Activated CD4-positive, alpha-beta memory T cell treated with anti-CD3 and anti-CD28 coated beads for 36 hours (primary cell): Measurements from ENCODE around the gene ADAM33. TPM values are rescaled to one million over a fixed set of nuclear protein-coding genes. Genes with fewer than 3 reads are reported as not detected.

ENCODE experiments used
- CTCF ChIA-PET: fragments of 350-600 bp; sonication (Branson Sonifier 250); formaldehyde crosslinking; loops from one replicate; lab custom pipeline; 2021; ENCODE audit warnings: antibody characterized with exemption, inconsistent platforms; lab: Charles Lee
- POLR2A ChIA-PET: fragments of 350-600 bp; sonication (Branson Sonifier 250); formaldehyde crosslinking; loops from one replicate; lab custom pipeline; 2021; ENCODE audit warnings: antibody characterized with exemption; lab: Charles Lee
- DNase-seq: peaks from one replicate; pipeline ENCODE4 v3.0.0-alpha.2; 2020
- H3K27ac Mint-ChIP-seq: one replicate; pipeline ENCODE4 v1.8.0; 2021; ENCODE audit warnings: mixed read lengths
- H3K27me3 Mint-ChIP-seq: one replicate; pipeline ENCODE4 v1.8.0; 2021; ENCODE audit warnings: mixed read lengths
- H3K36me3 Mint-ChIP-seq: one replicate; pipeline ENCODE4 v1.8.0; 2021; ENCODE audit warnings: mixed read lengths
- H3K4me1 Mint-ChIP-seq: one replicate; pipeline ENCODE4 v1.8.0; 2021; ENCODE audit warnings: low read depth, mixed read lengths
- H3K4me3 Mint-ChIP-seq: one replicate; pipeline ENCODE4 v1.8.0; 2021; ENCODE audit warnings: mild to moderate bottlenecking, mixed read lengths
- H3K9me3 Mint-ChIP-seq: one replicate; pipeline ENCODE4 v1.8.0; 2021; ENCODE audit warnings: mixed read lengths
- intact Hi-C: fragments of 100-400 bp; cut with micrococcal nuclease; formaldehyde crosslinking; loops from one replicate; pipeline ENCODE4 v1.15.1; 2023
- total RNA-seq, 2 experiments: library from RNA; stranded (reverse); gene quantifications; one replicate each; pipeline ENCODE4 v1.2.3, GENCODE V29; 2021

The ADAM33 gene
- not detected for total RNA-seq

GRCh38 chr20:3681931-3682781 is at the start of gene ADAM33:
Gene ADAM33 (minus strand): TSS chr20:3682010. CDS start chr20:3682004, 6 bp downstream.
- POLR2A ChIA-PET = no interaction called here
- CTCF ChIA-PET = no interaction called here
- H3K36me3 Mint-ChIP-seq = no peaks in the 10 kb centered on the region
- intact Hi-C loops = no loop called here
- H3K27ac Mint-ChIP-seq = no peak within 1 kb of the TSS
- no peaks in the 10 kb centered on the region for H3K9me3 Mint-ChIP-seq
- no peak within 1 kb of the TSS for H3K4me3 Mint-ChIP-seq
- peaks cover 37% of the 10 kb centered on the region for H3K27me3 Mint-ChIP-seq
- no peak for DNase-seq
- H3K4me1 Mint-ChIP-seq = no peaks in the 10 kb centered on the region

- Mint-ChIP-seq H3K27me3 (peaks cover 47% of the 10 kb centered on the region), H3K27ac (no peak overlapping the region), H3K4me3 (no peak overlapping the region), H3K9me3 (no peaks in the 10 kb centered on the region), H3K4me1 (no peaks in the 10 kb centered on the region), H3K36me3 (no peaks in the 10 kb centered on the region)
- POLR2A ChIA-PET = no interaction called here
- intact Hi-C loops = no loop called here
- no peak for DNase-seq
- CTCF ChIA-PET = interaction anchor here (1.1 kb wide), 1 partner anchor 20 kb away, joined by 3 read pairs; no protein-coding TSS in a partner anchor
These were observed 49.2 kb upstream of the ADAM33 start for GRCh38 chr20:3730803-3731672.

GRCh38 chr20:3729811-3730540 is 48.2 kb upstream of the ADAM33 start:
- ChIA-PET CTCF (interaction anchor here (1.1 kb wide), 1 partner anchor 443 kb away, joined by 3 read pairs; no protein-coding TSS in a partner anchor), POLR2A (no interaction called here)
- no peak overlapping the region for H3K27ac Mint-ChIP-seq
- H3K27me3 Mint-ChIP-seq = peaks cover 50% of the 10 kb centered on the region
- H3K4me1 Mint-ChIP-seq = no peaks in the 10 kb centered on the region
- no peaks in the 10 kb centered on the region for H3K9me3 Mint-ChIP-seq
- H3K36me3 Mint-ChIP-seq = no peaks in the 10 kb centered on the region
- intact Hi-C loops = no loop called here
- no peak for DNase-seq
- H3K4me3 Mint-ChIP-seq = no peak overlapping the region

GRCh38 chr20:3729378-3729777 is 47.6 kb upstream of the ADAM33 start:
- H3K4me1 Mint-ChIP-seq = no peaks in the 10 kb centered on the region
- H3K27me3 Mint-ChIP-seq = peaks cover 53% of the 10 kb centered on the region
- H3K36me3 Mint-ChIP-seq = no peaks in the 10 kb centered on the region
- ChIA-PET POLR2A (no interaction called here), CTCF (interaction anchor here (1.0 to 1.1 kb wide), 2 partner anchors 18 to 444 kb away, joined by 3 to 6 read pairs; no protein-coding TSS in a partner anchor)
- no peak for DNase-seq
- no peaks in the 10 kb centered on the region for H3K9me3 Mint-ChIP-seq
- no peak overlapping the region for H3K4me3 Mint-ChIP-seq
- no peak overlapping the region for H3K27ac Mint-ChIP-seq
- intact Hi-C loops = no loop called here

DNA sequence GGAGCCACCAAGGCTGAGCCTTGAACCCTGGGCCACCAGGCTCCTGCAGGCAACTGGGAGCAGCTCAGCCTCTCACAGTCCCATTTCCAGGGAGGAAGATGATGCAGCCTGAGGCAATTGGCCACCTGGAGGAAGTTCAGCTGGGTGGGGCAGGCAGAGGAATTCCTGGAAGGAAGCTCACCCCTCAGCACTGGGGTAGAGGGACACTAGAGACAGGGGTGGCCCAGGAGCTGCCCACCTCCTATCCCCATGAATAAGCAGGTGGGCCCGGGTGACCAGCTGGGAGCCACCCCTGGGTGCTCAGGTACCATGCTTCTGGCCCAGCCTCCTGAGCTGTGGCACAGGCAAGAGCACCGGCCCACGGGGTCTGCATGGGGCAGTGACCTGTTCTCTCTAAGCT is 47.1 kb upstream of the ADAM33 start:
- Mint-ChIP-seq H3K27ac (no peak overlapping the region), H3K27me3 (peaks cover 53% of the 10 kb centered on the region), H3K9me3 (no peaks in the 10 kb centered on the region), H3K4me3 (no peak overlapping the region), H3K4me1 (no peaks in the 10 kb centered on the region), H3K36me3 (no peaks in the 10 kb centered on the region)
- ChIA-PET CTCF (interaction anchor here (1.0 to 1.1 kb wide), 3 partner anchors 10 to 444 kb away, joined by 3 to 6 read pairs (median 3); no protein-coding TSS in a partner anchor), POLR2A (no interaction called here)
- intact Hi-C loops = no loop called here
- DNase-seq = no peak

DNA sequence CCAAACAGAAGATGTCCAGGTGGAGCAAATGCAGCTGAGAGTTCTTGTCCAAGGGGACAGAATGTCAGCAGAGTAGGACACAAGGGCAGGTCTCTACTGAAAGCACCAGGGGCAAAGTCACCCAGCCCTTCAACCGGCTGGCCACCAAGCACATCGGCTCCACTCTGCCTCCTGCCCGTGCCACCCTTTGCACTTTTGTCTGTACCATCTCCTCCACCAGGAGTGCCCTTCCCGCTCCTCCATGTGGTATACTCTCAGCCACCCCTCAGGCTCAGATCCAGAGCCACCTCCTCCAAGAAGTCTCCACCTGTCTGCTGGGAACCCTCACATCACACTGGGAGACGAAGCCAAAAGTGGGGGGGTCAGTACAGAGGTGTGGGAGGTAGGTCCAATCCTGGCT is 46.5 kb upstream of the ADAM33 start:
- H3K4me3 Mint-ChIP-seq = no peak overlapping the region
- DNase-seq = no peak
- no peak overlapping the region for H3K27ac Mint-ChIP-seq
- H3K36me3 Mint-ChIP-seq = no peaks in the 10 kb centered on the region
- CTCF ChIA-PET = interaction anchor here (0.9 to 1.1 kb wide), 2 partner anchors 9 to 51 kb away, joined by 3 read pairs; no protein-coding TSS in a partner anchor
- H3K9me3 Mint-ChIP-seq = no peaks in the 10 kb centered on the region
- intact Hi-C loops = no loop called here
- H3K4me1 Mint-ChIP-seq = no peaks in the 10 kb centered on the region
- peaks cover 53% of the 10 kb centered on the region for H3K27me3 Mint-ChIP-seq
- POLR2A ChIA-PET = no interaction called here

DNA sequence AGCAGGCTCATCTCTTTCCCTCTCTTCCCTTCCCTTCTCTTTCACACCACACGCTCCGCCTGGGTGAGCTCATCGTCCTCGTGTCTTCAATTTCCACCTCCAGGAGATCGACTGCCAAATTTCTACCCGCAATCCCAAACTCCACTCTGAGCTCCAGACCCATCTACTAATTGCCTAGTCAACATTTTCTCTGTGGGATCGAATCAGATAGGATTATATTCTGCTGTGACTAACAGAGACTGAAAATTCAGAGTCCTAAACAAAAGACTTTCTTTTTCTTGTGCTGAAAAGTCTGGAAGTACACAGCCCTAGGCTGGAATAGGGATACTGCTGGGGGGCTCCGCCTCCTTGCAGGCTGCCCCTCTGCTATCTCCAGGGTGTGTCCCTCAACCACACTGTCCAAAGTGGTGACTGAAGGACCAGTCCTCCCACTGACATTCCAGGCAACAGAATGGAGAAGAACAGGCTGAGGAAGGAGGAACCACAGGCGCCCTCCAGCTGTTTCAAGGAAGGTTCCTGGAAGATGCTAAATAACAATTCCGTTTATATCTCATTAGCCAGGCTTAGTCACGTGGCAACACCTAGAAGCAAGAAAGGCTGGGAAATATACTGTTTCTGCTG is 45.7 kb upstream of the ADAM33 start:
- Mint-ChIP-seq H3K36me3 (no peaks in the 10 kb centered on the region), H3K4me1 (no peaks in the 10 kb centered on the region), H3K27ac (no peak overlapping the region), H3K9me3 (no peaks in the 10 kb centered on the region), H3K4me3 (no peak overlapping the region), H3K27me3 (peaks cover 46% of the 10 kb centered on the region)
- no peak for DNase-seq
- intact Hi-C loops = no loop called here
- POLR2A ChIA-PET = no interaction called here
- CTCF ChIA-PET = interaction anchor here (0.5 to 1.1 kb wide), 3 partner anchors 8 to 118 kb away, joined by 3 to 4 read pairs (median 3); no protein-coding TSS in a partner anchor

DNA sequence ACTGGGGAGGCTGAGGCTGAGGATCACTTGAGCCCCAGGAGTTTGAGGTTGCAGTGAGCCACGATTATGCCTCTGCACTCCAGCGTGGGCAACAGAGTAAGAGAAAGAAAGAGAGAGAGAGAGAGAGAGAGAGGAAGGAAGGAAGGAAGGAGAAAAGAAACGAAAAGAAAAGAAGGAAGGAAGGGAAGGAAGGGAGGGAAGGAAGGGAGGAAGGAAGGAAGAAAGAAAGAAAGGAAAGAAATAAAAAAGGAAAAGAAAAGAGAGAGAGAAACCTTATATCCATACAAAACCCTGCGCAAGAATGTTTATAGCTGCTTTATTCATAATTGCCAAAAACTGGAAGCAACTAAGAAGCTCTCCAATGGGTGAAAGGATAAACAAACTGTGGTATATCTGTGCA is 42.5 kb upstream of the ADAM33 start:
- H3K27ac Mint-ChIP-seq = no peak overlapping the region
- ChIA-PET CTCF (interaction anchor here (0.6 kb wide), 1 partner anchor 123 kb away, joined by 5 read pairs; no protein-coding TSS in a partner anchor), POLR2A (no interaction called here)
- no peaks in the 10 kb centered on the region for H3K36me3 Mint-ChIP-seq
- DNase-seq = no peak
- intact Hi-C loops = loop anchor here (5.0 kb wide), 1 partner anchor 43 kb away; the partner anchor contains the start of gene ADISSP
- no peak overlapping the region for H3K4me3 Mint-ChIP-seq
- H3K27me3 Mint-ChIP-seq = peaks cover 35% of the 10 kb centered on the region
- H3K4me1 Mint-ChIP-seq = no peaks in the 10 kb centered on the region
- no peaks in the 10 kb centered on the region for H3K9me3 Mint-ChIP-seq

DNA sequence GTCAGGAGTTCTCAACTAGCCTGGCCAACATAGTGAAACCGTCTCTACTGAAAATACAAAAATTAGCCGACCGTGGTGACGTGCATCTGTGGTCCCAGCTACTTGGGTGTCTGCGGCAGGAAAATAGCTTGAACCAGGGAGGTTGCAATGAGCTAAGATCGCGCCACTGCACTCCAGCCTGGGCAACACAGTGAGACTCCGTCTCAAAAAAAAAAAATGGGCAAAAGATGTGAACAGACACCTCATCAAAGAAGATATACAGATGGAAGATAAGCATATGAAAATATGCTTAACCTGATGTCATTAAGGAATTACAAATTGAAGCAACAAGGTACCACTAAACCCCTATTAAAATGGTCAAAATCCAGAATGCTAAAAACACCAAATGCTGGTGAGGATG is 41.5 kb upstream of the ADAM33 start:
- H3K4me3 Mint-ChIP-seq = no peak overlapping the region
- no peaks in the 10 kb centered on the region for H3K4me1 Mint-ChIP-seq
- H3K27ac Mint-ChIP-seq = no peak overlapping the region
- POLR2A ChIA-PET = no interaction called here
- H3K9me3 Mint-ChIP-seq = no peaks in the 10 kb centered on the region
- no peak for DNase-seq
- CTCF ChIA-PET = interaction anchor here (1.4 kb wide), 1 partner anchor 13 kb away, joined by 5 read pairs; no protein-coding TSS in a partner anchor
- H3K27me3 Mint-ChIP-seq = peaks cover 31% of the 10 kb centered on the region
- H3K36me3 Mint-ChIP-seq = no peaks in the 10 kb centered on the region
- intact Hi-C loops = loop anchor here (5.0 kb wide), 1 partner anchor 44 kb away; the partner anchor contains the start of gene ADISSP

GRCh38 chr20:3721912-3722311 is 40.1 kb upstream of the ADAM33 start:
- Mint-ChIP-seq H3K9me3 (no peaks in the 10 kb centered on the region), H3K4me3 (no peak overlapping the region), H3K4me1 (no peaks in the 10 kb centered on the region), H3K27ac (no peak overlapping the region), H3K36me3 (no peaks in the 10 kb centered on the region), H3K27me3 (peaks cover 19% of the 10 kb centered on the region)
- DNase-seq = no peak
- CTCF ChIA-PET = interaction anchor here (0.6 to 1.4 kb wide), 3 partner anchors 11 to 44 kb away, joined by 4 to 6 read pairs (median 5); no protein-coding TSS in a partner anchor
- POLR2A ChIA-PET = no interaction called here
- intact Hi-C loops = loop anchor here (5.0 kb wide), 1 partner anchor 45 kb away; the partner anchor contains the start of gene ADISSP

- Mint-ChIP-seq H3K9me3 (no peaks in the 10 kb centered on the region), H3K4me3 (no peak overlapping the region), H3K36me3 (no peaks in the 10 kb centered on the region), H3K27me3 (peaks cover 15% of the 10 kb centered on the region), H3K27ac (no peak overlapping the region), H3K4me1 (no peaks in the 10 kb centered on the region)
- POLR2A ChIA-PET = no interaction called here
- DNase-seq = no peak
- intact Hi-C loops = loop anchor here (5.0 kb wide), 1 partner anchor 47 kb away; the partner anchor contains the start of gene ADISSP
- CTCF ChIA-PET = interaction anchor here (1.3 to 2.6 kb wide), 3 partner anchors 10 to 43 kb away, joined by 4 to 15 read pairs (median 4); no protein-coding TSS in a partner anchor
These were observed 38.8 kb upstream of the ADAM33 start for GRCh38 chr20:3720626-3721025.
